ENCODE results near the gene FLYWCH1. TPM values are rescaled to one million over a fixed set of nuclear protein-coding genes. Genes with fewer than 3 reads are reported as not detected.

FLYWCH1 gene
- total and polyA plus RNA-seq, 2 of the 8 experiments (the other 6 are each of a cell fraction or from before 2014, with no cell fraction given), result 12.4 to 23.5 TPM

DNA sequence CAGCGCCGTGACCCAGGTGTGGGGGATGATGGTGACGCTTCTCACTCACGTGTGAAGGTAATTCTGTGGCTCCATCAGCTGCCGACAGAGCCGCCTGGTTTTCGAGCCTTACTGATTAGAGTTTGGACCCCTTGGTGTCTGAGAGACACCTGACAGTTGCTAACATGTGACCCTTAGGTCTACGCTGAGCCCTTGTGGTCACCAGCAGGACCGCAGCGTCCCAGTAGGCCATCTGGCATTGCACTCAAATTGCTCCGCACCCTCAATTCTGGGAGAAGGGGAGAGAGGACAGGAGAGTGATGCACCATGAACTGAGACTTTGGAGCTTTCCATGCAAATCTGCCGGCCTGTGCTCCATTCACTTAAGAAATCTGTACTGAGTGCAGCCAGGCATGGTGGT, 2.5 kb downstream of the FLYWCH1 start:
- peaks cover 13% of the 10 kb centered on the region for H3K23me2 ChIP-seq (ENCODE audit: low read depth, low read length)
- no peak for FAIRE-seq
- no peak overlapping the region for H3K4ac ChIP-seq (replicated peaks; ENCODE audit: insufficient read length, low read depth, low read length)
- H3K23ac ChIP-seq (ENCODE audit: insufficient read length), result no peak overlapping the region
- CTCF ChIA-PET (ENCODE audit: partially characterized antibody), result interaction anchor here (1.0 to 9.9 kb wide), 6 partner anchors 8 to 75 kb away, joined by 3 to 98 read pairs (median 6); no protein-coding TSS in a partner anchor
- 86% methylated on average over 12 of the region's 12 CpGs; no CpG with 5 or more reads in 1 of the 2 experiments for WGBS, 2 experiments (ENCODE audit: extremely low coverage in 1 of 2, insufficient coverage in 1 of 2, insufficient read length in 1 of 2, insufficient replicate concordance in 2 of 2, low coverage in 1 of 2, low lambda C conversion rate in 2 of 2, missing lambda C conversion rate in 1 of 2)
- no peak overlapping the region for H2BK20ac ChIP-seq (ENCODE audit: low read length)
- no peaks in the 10 kb centered on the region for H4K20me1 ChIP-seq (replicated peaks in 1 of 2; ENCODE audit: control insufficient read depth in 1 of 2, insufficient read depth in 2 of 2, low read length in 2 of 2)
- no peak overlapping the region for H2BK12ac ChIP-seq (ENCODE audit: low read depth, low read length)
- H3K14ac ChIP-seq (ENCODE audit: insufficient read length), result no peak overlapping the region
- no peak overlapping the region for H3K18ac ChIP-seq (ENCODE audit: extremely low read depth, low read length)
- peaks cover 0 to 2% of the 10 kb centered on the region in 2 experiments; a peak in 1 of 4 replicates for H3K79me2 ChIP-seq (ENCODE audit: control insufficient read depth in 1 of 2, insufficient read depth in 2 of 2, low read length in 2 of 2)
- peaks cover 0 to 4% (median 0%) of the 10 kb centered on the region in 4 experiments; a peak in 1 of 8 replicates for H3K36me3 ChIP-seq (ENCODE audit: control insufficient read depth in 2 of 4, insufficient read depth in 4 of 4, low read length in 3 of 4)
- POLR2A ChIA-PET (ENCODE audit: partially characterized antibody), result interaction anchor here (2.6 kb wide), 1 partner anchor 163 kb away, joined by 11 read pairs; the partner anchor contains the start of gene SRRM2
- H4K8ac ChIP-seq (ENCODE audit: extremely low read depth, insufficient read depth, low read length), result no peak overlapping the region
- no peaks in the 10 kb centered on the region; the same call in 1 of the 2 replicates for H3K79me1 ChIP-seq (ENCODE audit: low read depth, low read length)
- 0 out of 4 replicates have a peak, but pooled peaks of 1 of the 2 experiments have one; percentile 44 for TF ChIP-seq SIN3A (conservative IDR thresholded peaks at IDR 0.05 in 1 of 2, IDR thresholded peaks at IDR 0.05 in 1 of 2; ENCODE audit: low read depth in 1 of 2, low read length in 2 of 2)
- TF ChIP-seq SP1 (IDR thresholded peaks at IDR 0.05; ENCODE audit: low read depth, low read length), result no peak
- TF ChIP-seq, protein P1, sequence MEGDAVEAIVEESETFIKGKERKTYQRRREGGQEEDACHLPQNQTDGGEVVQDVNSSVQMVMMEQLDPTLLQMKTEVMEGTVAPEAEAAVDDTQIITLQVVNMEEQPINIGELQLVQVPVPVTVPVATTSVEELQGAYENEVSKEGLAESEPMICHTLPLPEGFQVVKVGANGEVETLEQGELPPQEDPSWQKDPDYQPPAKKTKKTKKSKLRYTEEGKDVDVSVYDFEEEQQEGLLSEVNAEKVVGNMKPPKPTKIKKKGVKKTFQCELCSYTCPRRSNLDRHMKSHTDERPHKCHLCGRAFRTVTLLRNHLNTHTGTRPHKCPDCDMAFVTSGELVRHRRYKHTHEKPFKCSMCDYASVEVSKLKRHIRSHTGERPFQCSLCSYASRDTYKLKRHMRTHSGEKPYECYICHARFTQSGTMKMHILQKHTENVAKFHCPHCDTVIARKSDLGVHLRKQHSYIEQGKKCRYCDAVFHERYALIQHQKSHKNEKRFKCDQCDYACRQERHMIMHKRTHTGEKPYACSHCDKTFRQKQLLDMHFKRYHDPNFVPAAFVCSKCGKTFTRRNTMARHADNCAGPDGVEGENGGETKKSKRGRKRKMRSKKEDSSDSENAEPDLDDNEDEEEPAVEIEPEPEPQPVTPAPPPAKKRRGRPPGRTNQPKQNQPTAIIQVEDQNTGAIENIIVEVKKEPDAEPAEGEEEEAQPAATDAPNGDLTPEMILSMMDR (IDR thresholded peaks at IDR 0.05; ENCODE audit: control extremely low read depth in 1 of 3, insufficient read depth in 1 of 3, low read depth in 1 of 3, low read length in 3 of 3), result peak in 2 of 3 experiments; percentile 40; a peak in 2 of 4 replicates
- no peak overlapping the region for H3K27ac ChIP-seq (ENCODE audit: low read depth, low read length)
- H2BK120ac ChIP-seq (replicated peaks; ENCODE audit: low read depth, low read length), result no peak overlapping the region
- H4K91ac ChIP-seq (replicated peaks; ENCODE audit: insufficient read length, low read length), result no peak overlapping the region
- H3K4me2 ChIP-seq (ENCODE audit: insufficient read depth in 1 of 2, low read depth in 2 of 2, low read length in 2 of 2), result no peak overlapping the region
- H2BK5ac ChIP-seq (ENCODE audit: low read depth, low read length), result no peak overlapping the region
- H3K4me1 ChIP-seq (replicated peaks in 1 of 4; ENCODE audit: control insufficient read depth in 3 of 4, insufficient read depth in 4 of 4, low read length in 3 of 4), result peaks cover 0 to 6% (median 2%) of the 10 kb centered on the region in 4 experiments; a peak in 3 of 7 replicates
- H3K9me3 ChIP-seq (ENCODE audit: insufficient read depth in 2 of 2, low read depth in 1 of 2, low read length in 1 of 2), result no peaks in the 10 kb centered on the region
- H2AK5ac ChIP-seq (ENCODE audit: low read depth, low read length), result no peak overlapping the region
- no peak overlapping the region for H4K5ac ChIP-seq (ENCODE audit: insufficient read length, low read depth, low read length)
- H2BK15ac ChIP-seq (ENCODE audit: low read length), result no peak overlapping the region
- DNase-seq (ENCODE audit: low read depth in 1 of 2, low spot score in 2 of 2), result no peak
- H3K56ac ChIP-seq (replicated peaks; ENCODE audit: insufficient read length, low read depth, low read length), result no peak overlapping the region
- peaks cover 0 to 9% (median 8%) of the 10 kb centered on the region in 4 experiments; a peak in 5 of 7 replicates for H3K27me3 ChIP-seq (replicated peaks in 1 of 4; ENCODE audit: control insufficient read depth in 3 of 4, extremely low read depth in 1 of 4, insufficient read depth in 3 of 4, low read length in 3 of 4)
- H3K4me3 ChIP-seq (ENCODE audit: extremely low read depth in 1 of 4, insufficient read depth in 2 of 4, low read depth in 3 of 4, low read length in 4 of 4), result no peak overlapping the region
- H2AFZ ChIP-seq (ENCODE audit: low read length), result no peak overlapping the region
- H3K9ac ChIP-seq (replicated peaks in 1 of 4; ENCODE audit: extremely low read depth in 1 of 4, low read depth in 3 of 4, low read length in 3 of 4), result no peak overlapping the region

Data from H1 (cell line).